HG03095 (cell line): Measurements from ENCODE around the gene PRPF39.
"Not testable (repeated sequence)": the region's sequence is repeated elsewhere in the genome, so short reads cannot be mapped to it uniquely, and the experiment has no call there.

Experiments used
- ATAC-seq: cut with Tn5 transposase; IDR thresholded peaks from one replicate; pipeline ENCODE4 v1.9.1; 2021; ENCODE audit warnings: moderate library complexity; ENCODE audit not compliant: unreplicated experiment

PRPF39 gene

GRCh38 chr14:45135156-45135555 is 51.2 kb downstream of the PRPF39 start:
- ATAC-seq: no peak

GRCh38 chr14:45135659-45136395 is 51.9 kb downstream of the PRPF39 start, which contains the start of gene FANCM:
FANCM (plus strand) TSS chr14:45135930; CDS start chr14:45136032, 102 bp downstream.
- ATAC-seq: peak; percentile 38

- ATAC-seq: no peak
These were observed 52.5 kb downstream of the PRPF39 start for GRCh38 chr14:45136399-45136798.

GRCh38 chr14:45140661-45141187 is 56.8 kb downstream of the PRPF39 start:
- no peak for ATAC-seq

- not testable (repeated sequence) for ATAC-seq
These were observed 58.2 kb downstream of the PRPF39 start for GRCh38 chr14:45142083-45142482.

GRCh38 chr14:45144658-45145057 is 60.7 kb downstream of the PRPF39 start:
- ATAC-seq: peak; percentile 49

GRCh38 chr14:45145214-45145613 is 61.3 kb downstream of the PRPF39 start:
- no peak for ATAC-seq

- ATAC-seq: no peak
These were observed 65.7 kb downstream of the PRPF39 start for GRCh38 chr14:45149602-45150001.

GRCh38 chr14:45150386-45150890 is 66.5 kb downstream of the PRPF39 start:
- no peak for ATAC-seq

GRCh38 chr14:45156067-45156466 is 72.2 kb downstream of the PRPF39 start:
- ATAC-seq: no peak
